GM21619 (cell line): ENCODE results near the gene ETAA1.

Source experiments
- ATAC-seq: cut with Tn5 transposase; IDR thresholded peaks from one replicate; pipeline ENCODE4 v1.9.1; 2021; ENCODE audit not compliant: unreplicated experiment

Gene ETAA1

DNA sequence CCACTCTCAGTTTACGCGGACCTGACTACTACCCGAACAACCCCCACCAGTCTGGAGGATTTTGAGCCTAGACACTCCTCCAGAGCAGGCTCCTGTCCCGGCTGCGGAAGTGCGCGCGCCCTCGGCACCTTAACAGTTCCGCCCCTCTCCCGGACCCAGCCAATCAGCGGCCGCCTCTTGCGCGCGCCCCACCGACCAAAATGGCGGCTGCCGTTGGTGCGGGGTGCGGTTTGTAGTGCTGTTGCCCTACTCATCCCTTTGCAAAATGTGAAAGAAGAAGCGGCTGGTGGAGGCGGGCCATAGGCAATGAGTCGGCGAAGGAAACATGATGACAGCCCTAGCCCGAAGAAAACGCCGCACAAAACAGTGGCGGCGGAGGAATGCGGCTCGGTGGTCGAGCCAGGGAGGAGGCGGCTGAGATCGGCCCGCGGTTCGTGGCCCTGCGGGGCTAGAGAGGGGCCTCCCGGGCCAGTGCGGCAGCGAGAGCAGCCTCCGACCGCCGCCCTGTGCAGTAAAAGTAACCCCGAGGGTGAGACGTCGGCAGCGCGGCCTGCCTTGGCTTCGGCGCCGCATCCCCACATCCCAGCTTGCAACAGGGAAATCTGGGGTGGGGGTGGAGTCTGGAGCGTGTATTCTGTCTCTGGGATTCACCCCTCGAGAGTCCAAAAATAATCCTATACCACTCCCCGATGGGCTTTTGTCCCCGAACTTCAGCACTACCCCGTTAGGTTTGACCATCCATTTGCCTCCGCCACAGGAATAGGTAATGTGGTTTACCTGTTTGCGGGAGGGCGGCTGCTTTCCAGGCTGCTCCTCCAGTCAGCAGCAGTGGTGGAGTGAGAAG lies at the start of gene ETAA1:
Gene ETAA1 (plus strand): TSS at position 191 of the 844 bp plus-strand sequence. CDS start 116 bp downstream, at position 307.
- ATAC-seq, result peak; percentile 99

DNA sequence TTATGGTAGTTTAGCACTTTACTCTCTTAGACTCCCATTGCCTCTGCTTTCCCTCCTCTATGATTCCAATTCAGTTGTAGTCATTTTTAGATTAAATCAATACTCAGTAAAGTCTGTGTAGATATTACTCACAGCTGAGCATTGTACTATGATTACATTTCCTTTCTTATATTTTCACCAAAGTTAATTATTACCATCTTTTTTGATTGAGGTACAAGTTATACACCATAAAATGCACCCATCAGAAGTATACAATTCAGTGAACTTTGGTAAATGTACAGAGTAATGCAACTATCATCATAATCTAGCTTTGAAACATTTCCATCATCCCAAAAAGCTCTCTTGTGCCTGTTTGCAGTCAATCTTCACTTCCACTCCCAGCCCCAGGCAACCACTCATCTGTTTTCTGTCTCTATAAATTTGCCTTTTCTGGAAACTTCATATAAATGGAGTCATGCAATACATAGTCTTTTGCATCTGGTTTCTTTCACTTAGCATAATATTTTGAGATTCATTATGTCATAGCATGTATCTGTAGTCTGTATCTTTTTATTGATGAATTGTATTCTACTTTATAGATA lies 30.2 kb upstream of the ETAA1 start:
- ATAC-seq, result no peak

DNA sequence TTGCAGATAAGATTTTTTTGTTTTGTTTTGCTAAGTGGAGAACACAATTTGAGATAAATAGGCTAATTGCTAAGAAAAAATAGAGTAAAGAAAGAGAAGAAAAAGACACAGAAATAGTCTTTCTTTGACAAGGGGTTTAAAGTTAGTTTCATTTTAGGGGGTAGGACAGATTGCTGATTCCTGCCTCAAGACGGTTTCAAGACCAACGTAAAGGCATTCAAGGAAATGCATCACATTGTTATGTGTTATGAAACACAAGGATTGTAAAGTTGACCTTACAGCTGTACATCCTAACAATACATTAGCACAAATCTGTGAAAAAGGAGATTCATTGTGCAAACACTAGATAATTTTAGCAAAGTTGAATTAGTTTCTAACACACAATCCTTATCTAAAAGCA lies 22.7 kb upstream of the ETAA1 start:
- ATAC-seq, result no peak

DNA sequence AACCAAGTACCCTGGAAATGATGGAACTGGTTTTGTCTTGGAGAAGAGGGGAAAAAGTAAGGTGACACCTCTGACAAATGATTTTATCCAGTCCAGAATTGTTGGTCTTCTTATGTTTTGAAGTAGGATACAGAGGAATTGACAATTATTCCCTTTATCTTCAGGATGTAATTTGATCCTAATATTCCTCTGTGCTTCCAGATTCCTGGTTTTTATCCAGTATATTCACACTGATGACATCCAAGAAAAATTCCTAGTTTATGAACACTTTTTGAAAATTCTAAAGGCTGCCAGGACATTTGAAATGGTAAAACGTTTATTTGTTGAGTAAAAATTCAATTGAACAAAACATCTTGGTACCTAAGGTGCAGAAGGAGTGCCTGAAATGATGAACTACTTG lies 22.2 kb upstream of the ETAA1 start:
- no peak for ATAC-seq

DNA sequence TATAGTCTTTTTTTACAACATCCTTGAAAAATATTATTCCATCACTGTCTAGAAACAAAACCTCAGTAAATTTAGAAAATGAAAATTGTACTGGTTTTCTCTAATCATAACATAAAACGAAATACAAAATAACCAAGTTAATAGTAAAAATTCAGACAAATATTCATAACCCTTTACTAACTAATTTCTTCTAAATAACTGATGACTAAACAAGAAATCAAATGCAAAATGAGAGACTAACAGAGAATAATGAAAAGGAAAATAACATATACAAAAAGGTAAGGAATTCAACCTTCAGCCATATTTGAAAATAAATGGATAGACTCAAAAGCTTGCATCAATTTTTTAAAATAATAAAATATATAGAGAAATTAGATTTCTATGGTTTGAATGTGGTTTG lies 18.6 kb upstream of the ETAA1 start:
- ATAC-seq, result no peak

DNA sequence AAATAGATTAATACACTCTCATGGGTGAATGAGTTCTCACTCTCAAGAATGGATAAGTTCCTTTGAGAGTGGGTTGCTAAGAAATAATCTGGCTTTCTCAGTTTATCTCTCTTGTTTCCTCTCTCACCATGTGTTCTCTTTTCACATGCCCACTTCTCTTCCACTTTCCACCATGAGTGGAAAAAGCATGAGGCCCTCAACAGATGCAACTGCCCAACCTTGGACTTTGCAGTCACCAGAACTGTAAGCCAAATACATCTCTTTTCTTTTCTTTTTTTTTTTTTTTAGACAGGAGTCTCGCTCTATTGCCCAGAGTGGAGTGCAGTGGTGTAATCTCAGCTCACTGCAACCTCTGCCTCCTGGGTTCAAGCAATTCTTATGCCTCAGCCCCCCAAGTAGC lies 18.1 kb upstream of the ETAA1 start:
- ATAC-seq, result no peak

DNA sequence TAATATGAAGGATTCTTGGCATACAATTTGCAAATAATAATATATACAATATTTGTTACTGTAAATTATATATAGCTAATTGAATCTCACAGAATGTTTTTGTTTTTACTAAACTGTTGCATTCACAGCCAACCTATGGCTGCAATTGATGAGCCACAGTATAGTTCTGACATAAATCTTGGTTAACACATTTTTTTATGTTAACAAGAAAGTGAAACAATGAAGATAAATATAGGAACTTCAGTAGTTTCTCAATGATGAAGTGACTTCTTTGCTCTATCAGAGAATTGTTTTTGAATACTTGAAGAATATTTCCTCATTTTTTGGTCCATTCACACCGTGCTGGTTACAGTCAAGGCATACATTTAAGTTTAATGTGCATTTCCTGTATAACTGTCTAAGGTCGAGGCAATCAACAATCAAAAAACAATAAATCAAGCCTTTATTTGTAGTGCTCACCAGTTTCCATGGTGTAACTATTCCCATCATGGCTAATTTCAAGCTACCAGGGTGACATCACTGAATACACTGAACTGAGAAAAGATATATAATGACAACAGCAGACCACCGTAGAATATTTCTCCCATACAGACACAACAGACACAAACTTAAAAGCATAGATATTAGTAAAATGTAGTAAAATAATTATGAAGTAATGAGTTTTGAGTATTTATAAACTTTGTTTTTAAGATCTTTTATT lies 12.9 kb upstream of the ETAA1 start:
- ATAC-seq, result no peak

DNA sequence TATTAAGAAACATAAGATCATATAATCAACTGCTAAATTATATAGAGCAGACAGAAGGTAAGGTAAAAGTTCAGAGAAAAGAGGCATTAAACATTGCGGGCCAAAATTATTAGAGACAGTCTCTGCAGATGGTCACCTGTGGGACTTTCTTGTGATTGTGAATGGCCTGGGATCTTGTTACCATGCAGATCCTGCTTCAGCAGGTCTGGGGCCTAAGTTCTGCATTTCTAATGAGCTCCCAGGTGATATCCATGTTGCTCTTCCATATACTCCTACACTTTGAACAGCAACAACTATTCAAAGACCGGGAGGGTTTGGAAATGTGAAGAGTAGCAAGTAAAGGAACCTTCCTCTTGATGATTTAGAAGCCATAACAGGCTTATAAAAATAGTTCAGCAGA lies 8.5 kb upstream of the ETAA1 start:
- ATAC-seq, result no peak

DNA sequence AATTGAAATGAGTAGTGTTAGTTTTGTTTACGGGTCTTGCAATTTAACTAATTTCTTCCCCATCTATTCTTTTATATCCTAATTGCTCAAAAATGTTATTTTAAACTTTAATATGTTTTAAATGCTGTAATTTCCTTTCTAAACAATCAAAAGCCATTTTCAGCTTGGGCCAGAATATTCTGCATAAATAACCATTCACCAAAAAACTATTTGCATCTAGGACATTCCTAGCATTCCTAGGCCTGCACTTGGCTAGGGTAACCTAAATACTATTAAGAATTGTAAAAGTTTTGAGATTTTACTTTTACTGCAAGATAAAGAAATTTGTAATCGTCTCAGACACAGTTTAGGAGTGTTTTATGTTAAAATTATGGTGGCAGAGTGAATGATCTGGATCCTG lies 7.8 kb upstream of the ETAA1 start:
- ATAC-seq, result no peak

DNA sequence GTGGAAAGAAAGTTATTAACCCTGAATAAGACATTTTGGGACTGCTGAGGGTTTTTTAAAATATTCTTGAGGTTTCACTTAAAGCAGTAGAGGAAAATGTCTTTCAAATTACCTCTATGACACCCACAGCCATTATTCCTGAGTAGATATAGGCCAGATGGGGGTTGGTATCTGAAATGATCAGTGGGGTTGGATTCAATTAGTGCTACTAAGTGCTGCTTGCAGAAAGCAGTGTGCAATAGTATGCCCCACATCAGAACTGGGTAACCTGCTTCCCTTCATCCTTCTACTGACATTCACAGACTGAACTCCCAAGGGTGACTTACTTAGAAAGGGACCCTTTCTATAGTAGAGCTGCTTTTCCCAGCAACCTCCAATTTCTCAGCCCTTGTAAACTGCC lies 7.3 kb upstream of the ETAA1 start:
- no peak for ATAC-seq

DNA sequence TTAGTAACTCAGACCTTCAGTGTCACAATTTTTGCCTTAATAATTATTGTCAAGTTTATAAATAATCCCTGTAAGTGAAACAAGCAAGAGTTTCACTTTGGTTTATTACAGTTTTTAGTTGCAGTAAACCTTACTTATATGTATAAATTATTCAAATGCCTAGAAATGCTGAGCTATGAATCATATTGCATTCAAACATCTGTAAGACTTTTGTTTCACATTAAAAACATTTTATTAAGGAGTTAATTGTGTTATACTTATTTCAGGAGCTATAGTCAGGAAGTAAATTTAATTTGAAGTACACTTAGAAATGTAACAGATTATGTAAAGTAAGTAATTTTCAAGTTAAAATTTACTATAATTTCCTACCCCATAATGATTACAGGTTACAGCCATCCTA lies 3.9 kb upstream of the ETAA1 start:
- no peak for ATAC-seq

DNA sequence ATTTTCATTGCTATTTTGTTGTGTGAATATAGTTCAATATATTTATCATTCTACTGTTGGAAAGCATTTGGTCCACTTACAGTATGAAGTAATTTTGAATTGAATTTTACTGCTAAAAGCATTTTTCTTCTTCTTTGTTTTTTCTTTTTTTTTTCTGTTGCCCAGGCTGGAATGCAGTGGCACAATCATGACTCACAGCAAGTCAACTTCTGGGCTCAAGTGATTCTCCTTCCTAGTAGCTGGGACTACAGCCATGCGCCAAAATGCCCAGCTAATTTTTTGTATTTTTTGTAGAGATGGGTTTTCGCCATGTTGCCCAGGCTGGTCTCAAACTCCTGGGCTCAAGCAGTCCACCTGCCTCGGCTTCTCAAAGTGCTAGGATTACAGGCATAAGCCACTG lies 2.4 kb upstream of the ETAA1 start:
- no peak for ATAC-seq

DNA sequence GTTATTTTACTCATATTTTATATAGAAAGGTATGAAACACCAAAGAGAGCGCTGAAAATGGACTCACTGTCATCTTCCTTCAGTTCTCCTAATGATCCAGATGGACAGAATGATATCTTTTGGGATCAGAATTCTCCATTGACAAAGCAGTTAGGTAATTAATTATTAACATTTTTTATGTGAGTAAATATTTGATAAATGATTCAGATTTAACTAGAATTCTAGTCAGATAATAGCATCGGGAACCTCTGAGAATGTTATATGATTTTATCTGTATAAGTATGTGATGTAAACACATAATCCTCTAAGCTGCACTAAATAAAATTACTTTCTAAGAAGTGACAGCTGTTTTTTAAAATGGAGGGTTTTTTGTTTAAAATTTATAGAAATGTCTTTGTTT lies 2.0 kb downstream of the ETAA1 start:
- ATAC-seq, result no peak

DNA sequence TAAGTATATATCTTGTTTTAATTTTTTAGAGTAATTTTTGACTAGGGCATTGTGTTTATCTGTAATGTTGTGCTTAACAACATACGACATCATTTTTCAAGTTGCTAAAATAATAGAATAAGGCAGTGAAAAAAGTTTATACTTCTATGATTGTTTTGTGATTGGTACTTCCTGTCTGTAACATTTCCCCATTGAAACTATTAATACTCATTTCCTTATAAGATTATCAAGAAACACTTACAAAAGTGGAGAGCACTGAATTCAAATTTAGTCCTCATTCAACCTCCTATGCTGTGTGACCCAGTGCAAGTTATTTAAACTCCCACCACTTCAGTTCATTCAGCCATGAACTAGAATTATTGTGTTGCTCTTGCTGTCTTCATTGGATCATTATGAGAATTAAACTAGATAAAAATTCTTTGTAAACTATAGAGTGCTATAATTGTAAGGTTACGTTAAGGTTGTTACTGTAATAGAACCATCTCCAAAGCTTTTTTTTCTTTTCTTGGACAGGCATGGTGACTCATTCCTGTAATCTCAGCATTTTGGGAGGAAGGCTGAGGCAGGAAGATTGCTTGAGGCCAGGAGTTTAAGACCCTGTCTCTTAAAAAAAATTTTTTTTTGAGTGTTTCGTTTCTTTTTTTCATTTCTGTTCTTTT lies 2.8 kb downstream of the ETAA1 start:
- ATAC-seq, result no peak

DNA sequence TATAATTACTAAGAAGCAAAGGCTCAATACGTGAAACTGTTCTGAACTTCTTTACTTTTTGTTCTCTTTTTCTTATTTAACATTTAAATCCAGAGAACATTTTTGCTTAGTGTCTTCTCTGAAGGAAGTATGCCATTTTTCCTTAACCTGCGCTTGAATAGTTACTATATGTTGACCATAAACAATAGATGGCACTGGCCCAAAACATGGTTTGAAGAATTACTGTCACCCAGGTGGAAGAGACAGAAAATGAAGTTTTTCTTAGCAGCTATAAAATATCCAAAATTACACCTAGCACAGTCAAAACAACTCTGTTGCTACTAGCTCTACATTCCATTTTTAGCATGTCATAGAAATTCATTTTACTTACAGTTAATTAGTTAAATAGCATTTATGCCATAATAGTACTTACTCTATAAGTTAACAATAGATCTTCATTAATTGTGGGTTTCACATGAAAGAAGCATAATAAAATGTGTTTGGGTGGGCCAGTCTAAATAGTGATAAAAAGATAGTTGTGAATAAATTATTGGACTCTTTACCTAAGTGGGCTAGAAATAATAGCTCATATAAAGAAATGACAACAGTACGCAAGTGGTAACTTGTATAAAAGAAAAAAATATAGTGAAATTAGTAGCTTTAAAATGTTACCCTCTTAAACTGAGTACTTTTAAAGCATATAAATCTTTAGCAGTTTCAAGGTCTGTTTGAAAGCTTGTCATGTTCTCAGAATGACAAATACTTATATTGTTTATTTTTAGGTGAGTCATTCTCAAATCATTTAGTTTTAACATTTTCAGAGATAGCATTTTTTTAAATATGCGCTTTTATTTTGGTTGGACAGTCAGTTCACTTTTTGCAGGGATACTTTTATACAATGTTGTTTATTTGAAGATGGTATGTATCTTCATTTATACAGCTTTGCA lies 3.7 kb downstream of the ETAA1 start:
- no peak for ATAC-seq

DNA sequence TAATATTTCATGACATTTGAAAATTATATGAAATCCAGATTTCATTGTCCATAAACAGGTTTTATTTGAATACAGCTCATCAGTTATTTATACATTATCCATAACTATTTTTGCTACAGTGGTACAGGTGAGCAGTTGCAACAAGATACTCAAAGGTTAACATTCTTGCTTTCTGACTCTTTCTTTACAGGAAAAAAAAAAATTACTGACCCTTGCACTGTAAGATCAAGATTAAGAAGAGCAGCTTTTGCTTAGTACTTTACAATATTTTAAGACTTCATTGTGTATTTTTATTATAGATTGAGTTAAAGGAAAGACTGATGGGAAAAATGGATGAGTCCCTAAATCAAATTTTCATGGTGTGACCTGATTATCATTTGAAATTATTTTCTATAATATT lies 11.2 kb downstream of the ETAA1 start:
- no peak for ATAC-seq

DNA sequence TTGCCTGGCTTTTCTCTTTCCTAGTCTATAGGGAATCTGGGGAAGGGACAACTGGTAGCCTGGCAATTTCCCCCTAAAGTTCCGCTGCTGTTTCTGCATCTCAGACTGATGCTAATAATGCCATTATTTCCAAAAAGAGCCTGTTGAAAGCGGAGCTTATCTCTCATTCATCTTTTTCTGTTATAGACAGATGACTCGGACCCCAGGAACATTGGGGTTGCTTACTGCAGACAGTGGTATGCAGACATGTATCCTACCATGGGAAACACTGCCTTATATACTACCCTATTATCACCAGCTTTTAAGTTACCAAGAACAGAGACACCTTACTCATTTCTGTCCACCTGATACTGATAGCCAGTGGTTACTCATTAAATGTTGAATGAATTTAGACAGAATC lies 15.3 kb downstream of the ETAA1 start:
- no peak for ATAC-seq

DNA sequence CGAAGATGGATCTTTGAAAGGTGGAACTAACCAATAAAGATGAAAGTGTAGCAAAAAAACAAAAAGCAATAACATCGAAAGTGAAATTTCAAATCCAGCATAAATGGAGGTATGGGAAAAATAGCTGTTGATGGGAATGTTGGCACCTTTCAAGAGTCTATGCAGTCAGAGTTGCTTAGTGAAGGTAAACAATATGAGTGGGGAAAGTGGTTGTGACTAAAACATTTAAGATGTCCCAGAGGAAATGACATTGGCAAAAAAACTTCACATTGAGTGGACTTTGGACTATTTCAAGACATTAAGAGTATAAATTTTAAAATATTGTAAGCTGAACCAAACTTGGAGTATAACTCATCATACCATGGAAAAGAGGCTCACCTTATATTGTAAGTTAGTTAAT lies 17.7 kb downstream of the ETAA1 start:
- ATAC-seq, result no peak

DNA sequence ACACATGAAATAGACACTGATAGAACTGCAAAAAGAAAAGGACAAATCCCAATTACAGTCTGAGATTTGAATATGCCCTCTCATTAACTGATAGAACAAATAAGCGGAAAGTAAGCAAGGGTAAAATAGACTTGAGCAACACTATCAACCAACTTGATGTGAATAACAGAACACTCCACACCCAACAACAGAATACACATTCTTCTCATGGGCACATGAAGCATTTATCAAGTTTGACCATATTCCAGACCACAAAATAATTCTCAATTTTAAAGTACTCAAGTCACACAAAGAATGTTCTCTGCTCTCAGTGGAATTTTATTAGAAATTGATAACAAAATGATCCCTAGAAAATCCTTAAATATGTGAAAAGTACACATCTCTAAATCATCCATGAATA lies 19.0 kb downstream of the ETAA1 start:
- ATAC-seq, result no peak

DNA sequence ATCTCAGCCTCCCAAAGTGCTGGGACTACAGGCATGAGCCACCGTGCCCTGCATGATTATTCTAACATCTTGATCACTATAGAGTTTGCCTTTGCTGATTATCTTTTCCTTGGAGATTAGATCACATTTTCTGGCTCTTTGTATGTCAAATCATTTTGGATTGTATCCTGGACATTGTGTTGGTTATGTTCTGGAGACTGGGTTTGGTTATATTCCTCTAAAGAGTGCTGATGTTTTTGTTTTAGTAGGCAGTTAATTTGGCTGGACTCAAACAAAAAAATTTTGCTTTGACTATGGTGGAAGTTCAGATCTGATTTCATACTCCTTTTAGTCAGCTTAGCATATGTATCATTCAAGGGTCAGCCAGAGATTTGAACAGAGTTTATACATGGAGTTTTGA lies 26.4 kb downstream of the ETAA1 start:
- ATAC-seq, result no peak

DNA sequence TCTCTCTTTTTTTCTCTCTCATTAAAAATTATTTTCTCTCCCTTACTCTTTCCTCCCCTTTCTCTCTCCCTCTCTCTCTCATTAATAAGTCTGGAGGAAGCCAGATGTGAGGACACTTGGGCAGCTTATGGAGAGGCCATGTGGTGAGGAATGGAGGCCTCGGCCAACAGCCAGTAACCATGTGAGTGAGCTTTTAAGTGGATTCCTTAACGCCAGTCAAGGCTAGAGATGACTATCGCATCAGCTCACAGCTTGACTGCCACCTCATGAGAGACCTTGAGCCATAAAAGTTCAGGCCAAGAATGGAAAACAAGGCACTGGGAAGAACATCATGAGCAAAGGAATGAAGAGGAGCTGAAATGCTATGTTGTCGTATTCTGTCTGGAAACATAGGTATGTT lies 39.1 kb downstream of the ETAA1 start:
- no peak for ATAC-seq
